T-helper 9 cell (primary cell): ENCODE measurements around the gene CORO2B.

Experiments
- DNase-seq: peaks from one replicate; pipeline ENCODE4 v3.0.0-alpha.2; 2020

Gene CORO2B

DNA sequence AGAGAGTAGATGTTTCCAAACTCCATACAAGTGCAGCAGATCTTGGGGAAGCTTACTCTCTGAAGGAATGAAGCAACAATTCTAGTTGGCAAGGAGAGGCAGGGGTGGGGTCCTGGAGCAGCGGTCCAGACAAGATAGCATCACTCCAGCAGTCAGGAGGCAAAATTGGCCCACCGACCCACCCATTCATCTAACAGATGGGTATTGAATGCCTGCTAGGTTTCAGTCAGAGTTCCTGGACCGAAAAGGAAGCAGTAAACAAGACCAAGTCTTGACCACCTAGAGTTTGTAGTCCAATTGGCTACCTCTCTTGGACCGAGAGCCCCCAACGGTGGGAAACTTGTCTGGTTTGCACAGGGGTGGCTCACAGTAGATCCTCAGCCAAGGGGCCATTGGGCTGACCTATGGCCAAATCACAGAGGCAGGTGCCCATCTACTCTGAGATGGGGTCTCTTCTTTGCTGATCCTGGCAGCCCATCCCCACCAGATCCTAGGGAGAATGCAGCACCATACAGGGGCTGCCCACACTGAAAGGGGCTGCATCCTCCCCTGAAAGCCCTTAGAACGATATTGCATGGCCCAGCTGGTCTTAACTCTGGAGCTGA lies 74.3 kb downstream of the CORO2B start:
- DNase-seq: no peak

DNA sequence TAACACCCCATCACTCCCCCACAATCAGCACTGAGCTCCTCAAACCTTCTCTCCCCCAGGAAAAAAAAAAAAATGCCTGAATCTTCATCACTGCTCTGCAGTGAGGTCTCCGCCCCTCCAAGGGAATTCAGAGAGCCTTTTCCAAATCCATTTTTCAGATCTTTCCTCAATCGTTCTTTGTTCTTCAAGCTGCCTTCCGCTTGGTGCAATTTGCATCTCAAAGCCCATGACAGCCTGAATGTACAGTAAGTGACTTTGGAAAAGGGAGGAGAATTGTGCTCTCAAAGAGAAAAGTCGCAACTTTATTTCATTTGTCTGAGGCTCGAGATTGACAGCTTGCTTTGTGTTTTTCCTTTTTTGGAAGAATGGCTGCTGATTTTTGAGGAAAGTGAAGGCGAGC lies 75.0 kb downstream of the CORO2B start:
- no peak for DNase-seq

DNA sequence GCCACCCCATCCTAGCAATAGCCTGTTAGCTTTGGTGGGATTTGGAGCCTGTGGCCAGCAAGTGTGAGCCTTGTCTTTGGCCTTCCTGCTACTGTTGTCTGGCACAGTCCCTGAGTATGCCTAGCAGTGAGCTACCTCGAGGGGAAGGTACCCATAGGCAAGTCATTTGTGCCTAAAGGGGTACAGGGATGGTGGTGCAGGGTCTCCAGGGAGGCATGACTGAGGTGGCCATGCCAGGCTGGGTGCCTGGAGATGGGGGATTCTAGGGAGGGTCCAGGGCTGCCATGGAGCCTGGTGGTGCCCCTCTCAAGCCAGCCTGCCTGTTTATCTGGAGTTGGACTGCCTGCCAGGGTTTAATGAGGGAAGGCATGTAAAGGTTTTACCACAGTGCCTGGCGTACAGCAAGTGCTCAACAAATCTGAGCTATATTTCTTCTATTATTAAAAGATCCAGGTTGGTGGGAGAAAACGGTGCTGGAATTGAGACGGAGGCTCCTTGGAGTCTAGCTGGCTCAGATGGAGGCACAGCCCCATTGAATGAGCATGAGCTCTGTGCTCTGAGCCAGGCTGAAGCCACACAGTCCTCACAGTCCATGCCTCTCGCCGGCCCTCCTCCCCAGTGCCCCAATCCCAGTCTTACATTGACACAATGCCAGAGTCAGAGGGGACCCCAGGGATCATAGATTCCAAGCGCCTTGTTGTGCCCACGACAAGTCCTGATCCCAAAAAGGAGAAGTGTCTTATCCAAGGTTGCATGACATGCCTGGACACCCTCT lies 76.2 kb downstream of the CORO2B start:
- DNase-seq: no peak

DNA sequence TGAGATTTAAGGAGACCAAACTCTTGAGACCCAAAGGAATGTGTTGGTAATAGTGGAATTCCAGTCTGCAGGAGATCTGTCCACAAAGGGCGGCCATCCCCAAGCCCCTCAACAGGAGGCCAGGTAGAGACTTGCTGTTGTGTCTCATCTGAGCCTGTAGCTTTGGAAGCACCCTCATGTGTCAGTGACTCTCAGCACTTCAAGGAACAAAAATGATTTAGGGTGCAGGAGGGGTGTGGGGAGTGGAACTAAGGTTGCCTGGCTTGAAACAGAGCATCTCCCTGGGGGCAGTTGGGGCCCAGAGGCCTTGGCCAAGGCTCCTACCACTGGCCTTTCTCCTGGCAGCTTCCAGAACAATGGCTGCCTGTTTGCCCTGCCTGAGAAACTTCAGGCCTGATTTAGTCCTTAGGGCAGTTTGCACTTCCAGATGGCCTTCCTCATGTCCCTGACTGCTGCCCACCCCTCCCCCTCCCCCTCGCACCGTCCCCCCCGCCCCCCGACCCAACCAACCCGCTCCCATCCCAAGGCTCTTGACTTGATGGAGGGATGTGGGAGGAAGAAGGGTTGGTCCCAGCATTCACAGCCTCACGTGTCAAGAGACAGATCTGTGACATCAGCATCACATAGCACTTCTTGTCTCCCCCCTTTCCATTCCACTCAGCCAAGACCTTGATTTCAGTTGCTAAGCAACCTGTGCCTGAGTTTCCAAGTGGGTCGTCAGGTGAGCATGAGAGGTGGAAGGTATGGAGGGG lies 77.1 kb downstream of the CORO2B start:
- no peak for DNase-seq

DNA sequence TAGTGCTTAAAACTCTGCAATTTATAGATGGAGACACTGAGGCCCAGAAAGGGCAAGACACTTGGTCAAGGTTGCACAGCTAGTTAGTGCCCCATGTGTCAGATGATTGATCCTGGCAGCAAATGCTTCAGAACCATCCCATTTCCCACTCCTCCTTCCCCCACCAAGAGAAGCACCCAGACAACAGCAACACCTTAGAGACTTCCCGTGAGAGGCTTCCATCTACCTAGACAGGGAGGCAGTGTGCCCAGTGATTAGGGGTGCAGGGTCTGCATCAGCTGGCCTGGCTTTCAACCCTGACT lies 77.6 kb downstream of the CORO2B start:
- no peak for DNase-seq

DNA sequence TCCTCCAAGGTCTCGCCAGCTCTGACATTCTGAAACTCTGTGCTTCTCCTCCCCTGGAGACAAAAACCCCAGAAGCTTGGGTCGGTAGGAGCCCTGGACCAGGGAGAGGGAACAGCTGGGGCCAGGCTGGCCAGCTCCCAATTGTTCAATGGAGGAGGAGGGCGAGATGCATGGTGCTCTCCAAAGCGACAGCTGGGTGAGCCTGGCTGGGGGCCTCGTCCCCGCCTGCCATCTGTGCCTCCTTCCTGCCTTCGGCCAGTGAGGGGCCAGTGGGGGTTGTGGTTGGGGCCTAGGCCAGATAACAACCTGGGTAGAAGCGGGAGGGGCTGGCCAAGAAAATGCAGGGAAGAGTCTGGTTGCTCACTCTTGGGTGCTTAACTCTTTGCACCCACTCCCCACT lies 79.4 kb downstream of the CORO2B start:
- no peak for DNase-seq

DNA sequence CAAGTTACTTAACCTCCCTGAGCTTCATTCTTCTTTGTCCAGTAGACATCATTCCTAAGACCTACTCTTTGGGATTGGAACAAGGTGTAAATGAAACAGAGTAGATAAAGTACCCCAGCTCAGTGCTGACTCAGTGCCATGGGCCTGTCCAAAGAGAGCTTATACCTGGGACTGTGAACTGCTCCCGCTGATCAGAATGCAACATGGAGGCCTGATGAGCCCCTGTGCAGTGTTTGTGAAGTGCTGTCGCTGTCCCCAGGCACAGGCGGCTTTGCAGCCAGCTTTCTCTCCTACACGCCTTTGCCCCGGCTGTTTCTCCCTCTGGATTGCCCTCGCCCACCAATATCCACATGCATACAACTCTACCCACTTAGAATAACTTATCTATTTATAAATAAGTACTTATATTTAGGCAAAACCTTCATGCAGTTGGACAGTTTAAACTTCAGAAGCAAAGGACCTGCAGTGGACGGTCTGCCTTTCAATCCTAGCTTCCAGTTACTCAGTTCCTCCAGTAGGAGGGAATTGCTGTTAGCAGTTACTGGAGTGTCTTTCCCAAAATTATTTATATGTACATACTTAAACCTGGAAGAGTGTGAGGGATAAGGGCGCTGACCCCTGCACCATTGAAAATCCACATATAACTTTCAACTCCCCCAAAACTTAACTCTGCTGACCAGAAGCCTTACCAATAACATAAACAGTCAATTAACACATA lies 80.0 kb downstream of the CORO2B start:
- DNase-seq: no peak

DNA sequence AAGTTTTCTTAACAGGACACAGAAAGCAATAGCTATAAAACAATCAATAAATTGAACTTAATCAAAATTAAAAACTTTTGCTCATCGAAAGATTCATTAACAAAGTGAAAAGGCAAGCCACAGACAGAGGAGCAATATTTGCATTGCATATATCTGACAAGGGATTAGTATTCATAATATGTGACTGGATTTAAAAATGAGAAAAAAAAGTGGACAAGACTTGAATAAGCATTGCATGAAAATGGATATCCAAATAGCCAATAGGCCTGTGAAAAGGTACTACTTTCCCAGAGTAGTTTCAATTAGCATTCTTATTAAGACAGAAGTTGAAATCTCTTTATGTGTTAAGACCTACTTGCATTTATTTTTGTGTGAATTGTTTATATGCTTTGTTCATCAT lies 84.7 kb downstream of the CORO2B start:
- DNase-seq: no peak

DNA sequence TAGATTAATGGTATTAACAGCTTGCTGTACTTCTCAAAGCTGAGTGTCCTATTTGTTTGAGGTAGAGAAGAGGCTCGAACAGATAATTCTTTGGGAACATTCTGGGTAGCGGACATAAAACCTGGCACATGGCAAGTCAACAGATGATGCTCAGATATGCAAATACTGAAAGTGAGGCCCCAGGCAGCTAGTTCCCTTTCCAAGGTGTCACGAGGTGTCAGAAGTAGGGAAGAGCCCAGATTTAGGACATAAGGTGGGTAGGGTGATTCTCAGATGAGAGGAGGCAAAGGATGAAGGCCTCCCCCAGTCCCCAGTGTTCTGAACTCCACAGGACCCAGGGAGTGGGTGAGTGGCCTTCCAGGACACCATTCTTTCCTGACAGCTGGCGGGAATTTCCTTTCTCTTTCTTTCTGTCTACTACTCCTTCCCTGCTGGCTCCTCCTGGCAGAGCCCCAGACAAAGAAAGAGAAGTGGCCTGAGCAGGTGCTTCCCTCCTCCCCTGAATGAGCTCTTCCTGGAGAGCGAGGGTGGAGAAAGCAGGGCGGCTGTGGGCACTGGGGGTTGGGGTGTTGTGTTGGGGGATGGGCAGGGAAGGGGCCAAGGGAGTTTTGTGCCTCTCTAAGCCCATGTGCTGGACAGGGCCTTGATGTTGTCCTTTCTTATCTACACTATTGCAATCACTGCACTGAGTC lies 87.5 kb downstream of the CORO2B start:
- DNase-seq: no peak

DNA sequence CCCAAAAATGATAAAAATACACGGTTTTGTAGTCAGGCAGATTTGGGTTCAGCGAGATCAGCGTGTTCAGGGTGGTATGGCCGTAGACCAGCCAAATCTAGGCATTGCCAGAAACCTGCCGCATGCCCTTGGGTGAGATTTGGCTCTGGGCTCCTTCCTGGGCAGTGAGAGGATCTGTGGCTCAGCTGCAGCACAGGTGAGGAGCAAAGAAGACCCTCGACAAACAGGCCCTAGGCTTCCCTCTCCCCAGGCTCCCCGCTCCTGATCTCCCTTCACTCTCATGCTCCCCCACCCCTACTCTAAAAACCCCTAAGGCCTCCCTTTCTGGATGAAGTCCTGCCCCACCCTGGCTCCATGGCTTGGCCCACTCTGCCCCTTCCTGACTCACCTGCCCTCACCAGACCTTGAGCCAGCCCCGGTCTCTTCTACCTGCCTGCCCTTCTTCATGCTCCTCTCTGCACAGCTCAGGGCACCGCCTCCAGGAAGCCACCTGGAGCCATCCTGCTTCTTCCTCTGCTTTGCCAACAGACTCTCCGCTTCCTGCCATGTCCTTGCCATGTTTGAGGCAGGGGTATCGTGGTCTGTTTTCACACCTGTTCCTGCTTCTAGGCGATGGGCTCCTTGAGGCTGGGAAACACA lies 88.1 kb downstream of the CORO2B start:
- no peak for DNase-seq

DNA sequence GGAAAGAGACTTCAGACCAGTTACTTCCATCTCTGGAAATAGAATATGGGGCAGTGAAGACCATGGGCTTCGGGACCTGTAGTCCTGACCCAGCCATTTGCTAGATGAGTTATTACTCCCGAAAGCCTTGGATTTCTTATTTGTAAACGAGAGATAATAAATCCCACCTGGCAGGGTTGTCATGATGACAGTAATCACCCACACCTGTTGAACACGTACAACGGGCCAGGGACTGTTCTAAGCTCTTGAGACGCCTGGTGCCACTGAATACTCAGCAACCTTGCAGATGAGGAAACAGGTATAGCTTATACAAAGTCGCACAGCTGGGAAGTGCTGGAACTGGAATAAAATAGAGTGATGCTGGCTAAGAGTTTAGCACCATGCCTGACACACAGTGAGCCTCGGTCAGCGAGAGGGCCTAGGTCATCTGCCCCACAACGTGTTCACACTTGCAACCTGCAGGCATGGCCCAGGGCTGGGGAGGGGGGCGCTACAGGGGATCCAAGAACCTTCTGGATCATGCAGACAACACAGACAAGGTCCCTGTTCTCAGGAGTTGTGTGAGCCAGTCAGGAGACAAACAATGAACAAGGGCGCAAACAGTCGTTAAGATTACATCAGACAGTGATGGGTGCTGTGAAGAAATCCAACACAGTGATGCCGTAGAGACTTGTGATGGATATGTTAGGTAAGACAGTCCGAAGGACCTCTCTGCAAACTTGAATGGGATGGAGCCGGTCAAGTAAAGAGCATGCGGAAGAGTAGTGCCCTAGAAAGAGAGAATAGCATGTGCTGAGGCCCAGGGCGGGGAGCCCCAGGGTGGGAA lies 89.2 kb downstream of the CORO2B start:
- no peak for DNase-seq

DNA sequence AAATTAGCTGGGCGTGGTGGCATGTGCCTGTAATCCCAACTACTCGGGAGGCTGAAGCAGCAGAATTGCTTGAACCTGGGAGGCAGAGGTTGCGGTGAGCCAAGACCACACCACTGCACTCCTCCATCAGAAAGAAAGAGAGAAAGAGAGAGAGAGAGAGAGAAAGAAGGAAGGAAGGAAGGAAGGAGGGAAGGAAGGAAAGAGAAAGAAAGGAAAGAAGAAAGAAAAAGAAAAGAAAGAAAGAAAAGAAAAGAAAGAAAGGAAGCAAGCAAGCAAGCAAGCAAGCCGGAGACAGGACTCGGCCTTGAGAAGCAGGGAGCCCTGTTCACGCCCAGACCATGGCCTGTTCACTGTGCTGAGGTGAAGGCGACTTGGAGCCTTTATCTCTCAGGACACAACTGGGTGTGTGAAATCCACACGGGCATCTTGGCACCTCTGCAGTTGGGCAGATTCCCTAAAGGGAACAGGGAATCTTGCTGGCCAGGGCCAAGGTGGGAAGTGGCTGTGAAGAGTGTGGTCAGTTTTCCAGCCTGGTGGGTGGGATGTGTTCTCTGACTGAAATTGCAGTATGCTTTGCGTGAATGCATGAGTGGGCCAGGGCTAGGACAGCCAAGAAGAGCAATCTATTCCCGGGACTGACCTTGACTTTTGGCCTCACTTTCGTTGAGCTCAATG lies 90.3 kb downstream of the CORO2B start:
- no peak for DNase-seq

DNA sequence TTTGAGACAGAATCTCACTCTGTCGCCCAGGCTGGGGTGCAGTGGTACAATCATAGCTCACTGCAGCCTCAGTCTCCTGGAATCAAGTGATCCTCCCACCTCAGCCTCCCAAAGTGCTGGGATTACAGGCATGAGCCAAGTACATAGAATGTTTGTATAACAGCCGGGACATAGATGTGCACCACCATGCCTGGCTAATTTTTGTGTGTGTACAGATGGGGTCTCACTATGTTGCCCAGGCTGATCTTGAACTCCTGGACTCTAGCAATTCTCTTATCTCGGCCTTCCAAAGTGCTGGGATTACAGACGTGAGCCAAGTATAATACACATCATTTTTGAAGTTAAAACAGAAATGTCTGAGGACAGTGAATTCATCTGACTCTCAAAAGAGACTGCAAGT lies 93.5 kb downstream of the CORO2B start:
- DNase-seq: no peak

DNA sequence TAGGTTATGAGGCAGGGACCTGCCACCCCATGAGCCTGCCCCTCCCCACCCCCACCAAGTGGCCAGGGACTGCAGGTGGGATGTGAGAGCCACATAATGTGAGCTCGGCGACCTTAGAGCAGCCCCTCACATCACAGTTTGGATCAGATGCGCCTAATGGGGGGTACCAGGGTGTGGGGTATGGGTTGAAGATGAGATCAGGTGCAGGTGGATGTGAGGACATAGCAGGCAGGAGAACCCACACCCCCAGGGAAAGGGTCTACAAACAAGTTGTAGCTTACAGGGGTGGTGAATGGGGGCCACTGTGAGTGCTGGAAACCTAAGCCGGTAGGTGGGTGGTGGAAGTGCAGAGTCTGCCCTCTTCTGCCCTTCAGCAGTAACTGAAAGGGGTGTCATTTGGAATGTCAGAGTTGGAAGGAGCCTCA lies 94.0 kb downstream of the CORO2B start:
- no peak for DNase-seq

DNA sequence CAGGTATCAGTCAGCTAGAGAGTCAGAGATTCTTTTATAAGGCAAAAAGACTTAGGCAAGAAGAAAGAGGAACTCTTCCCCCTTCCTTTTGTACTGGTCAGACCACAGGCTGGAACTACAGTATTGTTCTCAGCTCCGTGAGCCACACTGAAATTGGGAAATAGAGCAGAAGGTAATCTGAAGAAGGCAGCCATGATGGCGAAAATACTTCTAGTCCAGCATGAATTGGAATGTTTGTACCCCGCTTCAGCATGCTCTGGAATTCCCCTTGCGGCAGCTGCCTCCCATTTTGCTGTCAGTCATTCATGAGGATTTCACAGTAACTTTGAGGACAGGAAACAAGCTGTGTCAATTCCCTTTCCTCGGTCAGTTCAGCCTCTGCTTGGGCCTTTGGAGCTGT lies 96.2 kb downstream of the CORO2B start:
- no peak for DNase-seq

DNA sequence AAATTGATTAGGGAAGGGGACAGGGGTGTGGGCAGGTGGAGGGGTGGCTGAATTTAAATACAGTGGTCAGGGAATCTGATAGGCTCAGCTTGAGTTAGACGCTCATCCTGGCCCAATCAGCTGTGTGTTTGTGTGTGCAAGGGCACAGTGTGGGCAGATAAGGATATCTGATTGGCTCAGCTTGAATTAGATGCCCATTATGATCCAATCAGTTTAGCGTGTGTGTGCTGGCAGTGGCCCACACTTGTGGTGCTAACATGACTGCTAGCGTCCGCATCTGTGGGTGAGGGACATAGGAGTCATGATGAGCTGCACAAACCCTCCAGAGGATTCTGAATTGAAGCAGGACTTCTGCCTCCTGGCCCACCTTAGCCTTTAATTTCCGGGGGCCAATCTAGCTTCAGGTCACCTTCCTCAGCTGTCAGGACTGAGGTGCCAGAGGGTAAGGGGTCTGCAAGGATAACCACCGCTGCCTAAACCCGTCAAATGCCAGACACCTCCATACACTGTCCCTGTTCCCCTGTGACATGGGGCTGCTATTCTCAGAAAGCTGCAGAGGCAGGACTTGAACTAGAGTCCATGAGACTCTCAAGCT lies 97.3 kb downstream of the CORO2B start:
- no peak for DNase-seq

DNA sequence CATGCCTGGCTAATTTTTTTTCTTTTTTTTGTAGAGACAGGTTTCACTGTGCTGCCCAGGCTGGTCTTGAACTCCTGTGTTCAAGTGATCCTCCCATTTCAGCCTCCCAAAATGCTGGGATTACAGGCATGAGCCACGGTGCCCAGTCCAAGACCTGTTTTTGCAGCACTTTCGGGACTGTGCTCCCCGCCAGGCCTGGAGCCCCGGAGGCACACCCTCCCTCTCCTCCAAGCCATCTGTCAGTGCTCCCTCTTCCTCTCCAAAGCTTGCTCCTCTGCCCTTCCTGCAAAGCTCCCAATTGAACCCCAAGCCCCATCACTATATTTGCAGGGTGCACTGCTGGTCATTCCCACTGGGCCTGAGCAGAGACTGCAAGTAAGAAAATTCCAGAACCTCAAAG lies 98.1 kb downstream of the CORO2B start:
- DNase-seq: no peak

DNA sequence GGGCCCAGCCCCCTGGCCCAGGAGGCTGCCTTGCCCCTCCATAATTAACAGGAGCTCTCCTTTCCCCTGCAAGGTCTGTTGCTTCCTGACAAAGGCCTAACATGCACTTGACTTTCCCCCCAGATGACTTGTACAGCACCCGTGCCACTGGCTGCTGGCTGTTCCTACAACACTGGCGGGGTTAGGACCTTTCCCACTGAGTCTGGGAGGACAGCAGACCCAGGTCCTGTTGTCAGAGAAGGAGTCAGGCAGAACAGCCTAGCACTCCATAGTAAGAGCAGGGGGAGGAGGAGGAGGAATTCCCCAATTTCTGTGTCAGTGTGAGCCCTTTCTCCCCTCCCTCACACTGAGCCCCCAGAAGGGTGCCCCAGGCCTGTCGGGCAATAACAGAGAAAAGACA lies 99.2 kb downstream of the CORO2B start:
- no peak for DNase-seq

DNA sequence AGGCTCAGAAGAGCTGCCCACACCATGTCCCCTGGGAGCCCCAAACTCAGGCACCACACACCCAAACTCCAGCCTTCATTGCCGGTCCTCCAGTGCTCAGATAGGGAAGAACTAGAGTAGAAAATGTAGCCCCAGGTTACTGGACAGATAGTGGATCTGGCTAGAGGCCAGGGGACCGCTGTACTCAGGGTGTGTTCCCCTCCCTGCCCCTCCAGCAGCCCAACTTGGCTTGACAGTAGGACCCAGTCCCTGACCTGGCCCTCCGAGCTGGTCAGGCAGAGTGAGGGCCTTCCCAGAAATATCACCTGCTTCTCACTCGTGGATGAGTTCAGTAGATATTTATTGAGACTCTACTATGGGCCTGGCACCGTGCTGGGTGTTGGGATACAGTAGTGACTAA lies 100.0 kb downstream of the CORO2B start:
- DNase-seq: no peak

DNA sequence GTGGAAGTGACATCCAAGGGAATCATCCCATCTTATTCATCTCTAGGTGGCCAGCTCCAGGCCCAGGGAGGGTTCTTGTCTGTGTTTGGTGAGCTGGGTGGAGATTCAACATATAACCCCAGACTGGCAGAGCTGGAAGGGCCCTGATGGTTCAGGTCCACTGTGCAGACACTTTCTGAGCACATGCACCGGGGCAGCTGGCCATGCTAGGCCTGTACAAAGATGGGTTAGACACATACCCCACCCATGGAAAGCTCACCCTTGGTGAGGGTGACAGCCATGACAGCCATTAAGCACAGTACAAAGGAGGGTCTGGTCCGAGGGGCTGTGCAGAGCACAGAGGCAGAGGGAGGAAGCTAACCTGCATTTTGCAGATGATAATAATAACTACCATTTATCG lies 100.4 kb downstream of the CORO2B start:
- no peak for DNase-seq

DNA sequence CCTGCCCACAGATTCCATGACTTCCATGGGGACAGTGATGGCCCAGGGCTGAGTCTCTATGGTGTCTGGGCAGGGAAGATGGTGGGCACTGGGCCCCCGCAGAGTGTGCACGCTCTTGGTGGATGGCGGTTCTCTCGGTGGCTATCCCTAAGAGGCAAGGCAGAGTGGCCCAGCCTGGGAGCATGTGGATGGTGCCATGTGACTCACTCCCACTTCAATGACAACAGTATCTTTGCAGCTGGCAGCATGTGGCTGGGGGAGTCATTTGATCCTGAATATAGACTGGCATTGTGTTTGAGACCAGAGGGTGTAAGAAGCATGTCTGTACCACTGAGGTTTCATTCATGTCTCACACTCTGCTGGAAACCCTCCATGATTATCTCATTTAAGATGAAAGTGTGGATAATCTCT lies 101.2 kb downstream of the CORO2B start:
- no peak for DNase-seq
